ENCODE data around the gene ADAP1. TPM values are rescaled to one million over a fixed set of nuclear protein-coding genes. Genes with fewer than 3 reads are reported as not detected.

ADAP1 gene
- total and polyA plus RNA-seq, 2 of the 13 experiments (the other 11 are each of a cell fraction or from before 2014, with no cell fraction given) = 10.5 to 24.6 TPM

GRCh38 chr7:957418-958220 is 3.1 kb upstream of the ADAP1 start (continued):
- TF ChIP-seq NFAT5 (CRISPR knock-in tag; IDR thresholded peaks at IDR 0.05) (peak; percentile 83; the same call in 1 of the 2 replicates), SNAPC2 (CRISPR knock-in tag; IDR thresholded peaks at IDR 0.05) (peak; percentile 90; the same call in 1 of the 2 replicates), NRL (CRISPR knock-in tag; IDR thresholded peaks at IDR 0.05; ENCODE audit: borderline replicate concordance) (peak; percentile 79), XBP1 (CRISPR knock-in tag; IDR thresholded peaks at IDR 0.05) (no peak), CHD4 (IDR thresholded peaks at IDR 0.05; ENCODE audit: borderline replicate concordance, low read length) (no peak), MXD3 (CRISPR knock-in tag; IDR thresholded peaks at IDR 0.05) (peak; percentile 88; the same call in 1 of the 2 replicates), SSRP1 (CRISPR knock-in tag; IDR thresholded peaks at IDR 0.05) (no peak), AHDC1 (CRISPR knock-in tag; IDR thresholded peaks at IDR 0.05; ENCODE audit: borderline replicate concordance) (peak; percentile 83; the same call in 1 of the 2 replicates), ZNF772 (CRISPR knock-in tag; IDR thresholded peaks at IDR 0.05) (peak; percentile 98), ZNF746 (CRISPR knock-in tag; IDR thresholded peaks at IDR 0.05) (peak; percentile 55; the same call in 1 of the 2 replicates), REST (IDR thresholded peaks at IDR 0.05; ENCODE audit: borderline replicate concordance in 1 of 2, low read depth in 1 of 2, low read length in 2 of 2) (peak in 1 of 2 experiments; percentile 47; a peak in 1 of 4 replicates), TCF12 (IDR thresholded peaks at IDR 0.05) (no peak), TCF12 (CRISPR knock-in tag; IDR thresholded peaks at IDR 0.05) (no peak)
